ENCODE data around the gene AOPEP. TPM values are rescaled to one million over a fixed set of nuclear protein-coding genes. Genes with fewer than 3 reads are reported as not detected.

The AOPEP gene
- polyA plus RNA-seq, 1 donor from 2014 or later: 10.0 TPM

DNA sequence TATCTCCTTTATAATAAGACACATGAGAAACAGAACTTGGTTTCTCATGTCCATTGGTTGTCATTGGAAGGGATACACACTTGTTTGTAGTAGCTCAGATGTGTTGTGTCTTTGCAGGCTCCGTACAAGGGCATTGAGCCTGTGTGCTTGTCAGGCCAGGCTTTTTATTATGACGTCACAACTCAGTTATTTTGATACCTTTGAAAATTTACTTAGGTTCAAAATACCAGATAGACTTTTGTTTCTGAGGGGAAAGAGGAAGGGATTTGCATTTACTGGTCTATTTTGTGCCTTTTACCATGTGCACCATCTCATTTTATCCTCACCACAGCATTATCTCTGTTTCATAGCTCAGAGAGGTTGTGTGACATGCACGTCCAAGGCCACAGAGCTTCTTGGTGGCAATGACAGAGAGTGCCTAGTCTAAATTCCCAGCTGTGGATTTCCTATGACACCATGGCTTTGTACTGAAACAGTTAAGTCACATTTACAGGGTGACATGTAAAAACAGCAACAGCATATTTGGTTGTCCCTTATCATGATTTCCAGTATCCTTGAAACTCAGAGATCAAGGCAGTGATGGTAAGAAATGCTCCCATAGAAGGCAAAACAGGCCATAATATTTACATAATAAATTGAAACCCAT is 268.7 kb downstream of the AOPEP start:
- Histone ChIP-seq H4K20me1 (ENCODE audit: insufficient read depth) (no peaks in the 10 kb centered on the region), H3K79me2 (replicated peaks; ENCODE audit: insufficient read depth, low read length) (no peaks in the 10 kb centered on the region), H2AFZ (ENCODE audit: low read depth, low read length) (no peak overlapping the region), H3K4me2 (ENCODE audit: low read length) (no peak overlapping the region), H3K9ac (ENCODE audit: low read length) (no peak overlapping the region), H3K4me3 (ENCODE audit: low read length) (no peak overlapping the region), H3K27me3 (ENCODE audit: insufficient read depth, low read depth, low read length) (no peaks in the 10 kb centered on the region), H3K9me3 (ENCODE audit: low read length) (no peaks in the 10 kb centered on the region), H3K36me3 (ENCODE audit: insufficient read depth, low read length) (no peaks in the 10 kb centered on the region), H3K9me2 (ENCODE audit: insufficient read depth, low read length) (no peaks in the 10 kb centered on the region), H3K27ac (ENCODE audit: low read length) (no peak overlapping the region), H3F3A (ENCODE audit: insufficient read depth, low read length, poor library complexity, severe bottlenecking) (no peaks in the 10 kb centered on the region)
- TF ChIP-seq RAD21 (conservative IDR thresholded peaks at IDR 0.05) (no peak), POLR2AphosphoS5 (IDR thresholded peaks at IDR 0.05) (no peak), EZH2 (IDR thresholded peaks at IDR 0.05; ENCODE audit: borderline replicate concordance, insufficient read depth, low read length, poor library complexity, severe bottlenecking) (no peak), SMC3 (conservative IDR thresholded peaks at IDR 0.05; ENCODE audit: poor library complexity) (no peak), TAF1 (IDR thresholded peaks at IDR 0.05; ENCODE audit: low read depth) (no peak), EP300 (conservative IDR thresholded peaks at IDR 0.05; ENCODE audit: poor library complexity, severe bottlenecking) (no peak), MXI1 (conservative IDR thresholded peaks at IDR 0.05; ENCODE audit: poor library complexity, severe bottlenecking) (no peak)
- TF ChIP-seq, protein P1, sequence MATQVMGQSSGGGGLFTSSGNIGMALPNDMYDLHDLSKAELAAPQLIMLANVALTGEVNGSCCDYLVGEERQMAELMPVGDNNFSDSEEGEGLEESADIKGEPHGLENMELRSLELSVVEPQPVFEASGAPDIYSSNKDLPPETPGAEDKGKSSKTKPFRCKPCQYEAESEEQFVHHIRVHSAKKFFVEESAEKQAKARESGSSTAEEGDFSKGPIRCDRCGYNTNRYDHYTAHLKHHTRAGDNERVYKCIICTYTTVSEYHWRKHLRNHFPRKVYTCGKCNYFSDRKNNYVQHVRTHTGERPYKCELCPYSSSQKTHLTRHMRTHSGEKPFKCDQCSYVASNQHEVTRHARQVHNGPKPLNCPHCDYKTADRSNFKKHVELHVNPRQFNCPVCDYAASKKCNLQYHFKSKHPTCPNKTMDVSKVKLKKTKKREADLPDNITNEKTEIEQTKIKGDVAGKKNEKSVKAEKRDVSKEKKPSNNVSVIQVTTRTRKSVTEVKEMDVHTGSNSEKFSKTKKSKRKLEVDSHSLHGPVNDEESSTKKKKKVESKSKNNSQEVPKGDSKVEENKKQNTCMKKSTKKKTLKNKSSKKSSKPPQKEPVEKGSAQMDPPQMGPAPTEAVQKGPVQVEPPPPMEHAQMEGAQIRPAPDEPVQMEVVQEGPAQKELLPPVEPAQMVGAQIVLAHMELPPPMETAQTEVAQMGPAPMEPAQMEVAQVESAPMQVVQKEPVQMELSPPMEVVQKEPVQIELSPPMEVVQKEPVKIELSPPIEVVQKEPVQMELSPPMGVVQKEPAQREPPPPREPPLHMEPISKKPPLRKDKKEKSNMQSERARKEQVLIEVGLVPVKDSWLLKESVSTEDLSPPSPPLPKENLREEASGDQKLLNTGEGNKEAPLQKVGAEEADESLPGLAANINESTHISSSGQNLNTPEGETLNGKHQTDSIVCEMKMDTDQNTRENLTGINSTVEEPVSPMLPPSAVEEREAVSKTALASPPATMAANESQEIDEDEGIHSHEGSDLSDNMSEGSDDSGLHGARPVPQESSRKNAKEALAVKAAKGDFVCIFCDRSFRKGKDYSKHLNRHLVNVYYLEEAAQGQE (IDR thresholded peaks at IDR 0.05; ENCODE audit: borderline replicate concordance): no peak
- TF ChIP-seq, protein P2, sequence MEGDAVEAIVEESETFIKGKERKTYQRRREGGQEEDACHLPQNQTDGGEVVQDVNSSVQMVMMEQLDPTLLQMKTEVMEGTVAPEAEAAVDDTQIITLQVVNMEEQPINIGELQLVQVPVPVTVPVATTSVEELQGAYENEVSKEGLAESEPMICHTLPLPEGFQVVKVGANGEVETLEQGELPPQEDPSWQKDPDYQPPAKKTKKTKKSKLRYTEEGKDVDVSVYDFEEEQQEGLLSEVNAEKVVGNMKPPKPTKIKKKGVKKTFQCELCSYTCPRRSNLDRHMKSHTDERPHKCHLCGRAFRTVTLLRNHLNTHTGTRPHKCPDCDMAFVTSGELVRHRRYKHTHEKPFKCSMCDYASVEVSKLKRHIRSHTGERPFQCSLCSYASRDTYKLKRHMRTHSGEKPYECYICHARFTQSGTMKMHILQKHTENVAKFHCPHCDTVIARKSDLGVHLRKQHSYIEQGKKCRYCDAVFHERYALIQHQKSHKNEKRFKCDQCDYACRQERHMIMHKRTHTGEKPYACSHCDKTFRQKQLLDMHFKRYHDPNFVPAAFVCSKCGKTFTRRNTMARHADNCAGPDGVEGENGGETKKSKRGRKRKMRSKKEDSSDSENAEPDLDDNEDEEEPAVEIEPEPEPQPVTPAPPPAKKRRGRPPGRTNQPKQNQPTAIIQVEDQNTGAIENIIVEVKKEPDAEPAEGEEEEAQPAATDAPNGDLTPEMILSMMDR (IDR thresholded peaks at IDR 0.05; ENCODE audit: poor library complexity, severe bottlenecking): no peak

DNA sequence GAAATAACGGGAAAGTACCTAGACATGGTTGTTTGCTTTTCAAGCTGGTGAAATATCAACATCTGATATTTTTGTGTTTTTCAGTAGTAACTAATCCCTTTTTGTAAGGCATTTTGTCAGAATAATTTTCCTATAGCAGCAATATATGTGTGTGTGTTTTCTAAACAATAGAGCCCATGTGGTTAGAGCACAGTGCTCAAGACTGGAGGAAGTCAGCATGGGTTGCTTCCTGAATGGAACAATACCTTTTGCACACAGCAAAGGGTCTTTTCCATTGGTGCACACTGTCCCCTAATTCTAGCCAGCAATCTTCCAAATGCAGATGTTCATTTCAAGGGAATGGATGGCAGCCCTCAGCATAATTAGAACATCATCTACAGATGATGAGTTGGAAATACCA is 270.1 kb downstream of the AOPEP start:
- no peak overlapping the region for H3K9ac ChIP-seq (ENCODE audit: low read length)
- H3F3A ChIP-seq (ENCODE audit: insufficient read depth, low read length, poor library complexity, severe bottlenecking): no peaks in the 10 kb centered on the region
- H3K36me3 ChIP-seq (ENCODE audit: insufficient read depth, low read length): no peaks in the 10 kb centered on the region
- no peak overlapping the region for H3K4me2 ChIP-seq (ENCODE audit: low read length)
- H3K4me3 ChIP-seq (ENCODE audit: low read length): no peak overlapping the region
- H4K20me1 ChIP-seq (ENCODE audit: insufficient read depth): no peaks in the 10 kb centered on the region
- H2AFZ ChIP-seq (ENCODE audit: low read depth, low read length): no peak overlapping the region
- H3K27ac ChIP-seq (ENCODE audit: low read length): no peak overlapping the region
- H3K27me3 ChIP-seq (ENCODE audit: insufficient read depth, low read depth, low read length): no peaks in the 10 kb centered on the region
- no peaks in the 10 kb centered on the region for H3K9me2 ChIP-seq (ENCODE audit: insufficient read depth, low read length)
- no peaks in the 10 kb centered on the region for H3K9me3 ChIP-seq (ENCODE audit: low read length)
- H3K79me2 ChIP-seq (replicated peaks; ENCODE audit: insufficient read depth, low read length): no peaks in the 10 kb centered on the region
- TF ChIP-seq RAD21 (conservative IDR thresholded peaks at IDR 0.05) (no peak), EP300 (conservative IDR thresholded peaks at IDR 0.05; ENCODE audit: poor library complexity, severe bottlenecking) (no peak), MXI1 (conservative IDR thresholded peaks at IDR 0.05; ENCODE audit: poor library complexity, severe bottlenecking) (no peak), EZH2 (IDR thresholded peaks at IDR 0.05; ENCODE audit: borderline replicate concordance, insufficient read depth, low read length, poor library complexity, severe bottlenecking) (no peak), SMC3 (conservative IDR thresholded peaks at IDR 0.05; ENCODE audit: poor library complexity) (no peak), POLR2AphosphoS5 (IDR thresholded peaks at IDR 0.05) (no peak), TAF1 (IDR thresholded peaks at IDR 0.05; ENCODE audit: low read depth) (no peak)
- TF ChIP-seq, protein P2 (IDR thresholded peaks at IDR 0.05; ENCODE audit: poor library complexity, severe bottlenecking): no peak
- TF ChIP-seq, protein P1 (IDR thresholded peaks at IDR 0.05; ENCODE audit: borderline replicate concordance): no peak
